GM12878 (cell line): ENCODE data around the gene COL4A5. TPM values are rescaled to one million over a fixed set of nuclear protein-coding genes. Genes with fewer than 3 reads are reported as not detected.
"Not testable (repeated sequence)": the region's sequence is repeated elsewhere in the genome, so short reads cannot be mapped to it uniquely, and the experiment has no call there.

ENCODE experiments used
- ATAC-seq: fragments of 200-7000 bp; cut with Tn5 transposase; 3 replicates; pipeline ENCODE4 v1.9.1; 2020; ENCODE audit warnings: mild to moderate bottlenecking, moderate library complexity
- BruUV-seq: library from RNA; stranded (reverse); fragments of 400-500 nt; replicated peaks from 2 replicates; lab custom pipeline; 2021; lab: Mats Ljungman, UMichigan
- CTCF ChIA-PET: fragments of 300-600 bp; sonication (Branson Sonifier 250); formaldehyde crosslinking; extraction: SDS; loops from one replicate; lab custom pipeline; 2021; ENCODE audit warnings: inconsistent platforms; lab: Yijun Ruan, JAX
- POLR2A ChIA-PET: fragments of 350-600 bp; formaldehyde crosslinking; extraction: SDS; loops from one replicate; lab custom pipeline; 2021; ENCODE audit warnings: inconsistent platforms; lab: Charles Lee
- RAD21 ChIA-PET: fragments of 300-600 bp; sonication (Branson Sonifier 250); formaldehyde crosslinking; loops from one replicate; lab custom pipeline; 2023; ENCODE audit warnings: antibody characterized with exemption; ENCODE audit not compliant: unreplicated experiment; lab: Charles Lee
- SMC1A ChIA-PET: fragments of 300-600 bp; sonication (Branson Sonifier 250); formaldehyde crosslinking; loops from one replicate; lab custom pipeline; 2023; ENCODE audit not compliant: unreplicated experiment, uncharacterized antibody; lab: Charles Lee
- DNase-seq: peaks from one replicate; pipeline ENCODE4 v3.0.0-alpha.2; 2011; ENCODE audit warnings: low read depth, low spot score
- FAIRE-seq: peaks from 3 replicates; lab custom pipeline; 2011; peaks lifted over from hg19 to GRCh38; lab: Jason Lieb, UNC
- H2AFZ ChIP-seq: 2 replicates; pipeline ENCODE4 v1.6.0; 2011; ENCODE audit warnings: low read depth, low read length, control low read depth; ENCODE audit not compliant: control insufficient read depth
- H3K27ac ChIP-seq: 2 replicates; pipeline ENCODE4 v1.5.1; 2011; ENCODE audit warnings: control low read depth; ENCODE audit not compliant: control insufficient read depth, insufficient read depth
- H3K27me3 ChIP-seq, 2 experiments: replicated peaks in 1 of 2; 2 replicates each; pipeline versions ENCODE4 v1.6.0 to v1.6.1; 2011; ENCODE audit warnings: low read length in 1 of 2; ENCODE audit not compliant: control insufficient read depth in 2 of 2, insufficient read depth in 2 of 2
- H3K36me3 ChIP-seq, 2 experiments: 2 replicates each; pipeline ENCODE4 v1.5.1; 2011; ENCODE audit warnings: low read length in 1 of 2; ENCODE audit not compliant: control insufficient read depth in 2 of 2, insufficient read depth in 2 of 2
- H3K4me1 ChIP-seq: 2 replicates; pipeline ENCODE4 v1.6.1; 2011; ENCODE audit warnings: mild to moderate bottlenecking, low read length, moderate library complexity, mixed read lengths; ENCODE audit not compliant: control insufficient read depth, insufficient read depth
- H3K4me2 ChIP-seq: 2 replicates; pipeline ENCODE4 v1.6.0; 2011; ENCODE audit warnings: control low read depth; ENCODE audit not compliant: control insufficient read depth, insufficient read depth
- H3K4me3 ChIP-seq: fragments of 200-600 bp; sonication (generic); 2 replicates; pipeline ENCODE4 v1.5.1; 2016
- H3K79me2 ChIP-seq: 2 replicates; pipeline ENCODE4 v1.6.0; 2011; ENCODE audit warnings: low read length; ENCODE audit not compliant: control insufficient read depth, insufficient read depth
- H3K9ac ChIP-seq: 2 replicates; pipeline ENCODE4 v1.8.0; 2011; ENCODE audit warnings: low read length, control low read depth, mixed read lengths; ENCODE audit not compliant: control insufficient read depth, insufficient read depth
- H3K9me3 ChIP-seq: replicated peaks from 3 replicates; pipeline ENCODE4 v1.5.1; 2011; ENCODE audit warnings: mild to moderate bottlenecking, low read length; ENCODE audit not compliant: control insufficient read depth, insufficient read depth
- H4K20me1 ChIP-seq: 2 replicates; pipeline ENCODE4 v1.6.0; 2011; ENCODE audit not compliant: control insufficient read depth, insufficient read depth
- ELK1 ChIP-seq: IDR thresholded peaks from 2 replicates; pipeline ENCODE4 v1.6.1; 2012; ENCODE audit warnings: low read depth, low read length, improper control_type of control experiment
- IRF5 ChIP-seq: fragments of 450-650 bp; IDR thresholded peaks from 2 replicates; pipeline ENCODE4 v1.6.1; 2017; ENCODE audit warnings: borderline replicate concordance
- MTA2 ChIP-seq: fragments of 450-650 bp; IDR thresholded peaks from 2 replicates; pipeline ENCODE4 v1.6.1; 2016; ENCODE audit warnings: low read depth, mild to moderate bottlenecking, moderate library complexity
- WGBS: methylation state at CpG from one replicate; pipeline ENCODE4 v1.1.6; 2016; ENCODE audit warnings: low lambda C conversion rate; ENCODE audit not compliant: insufficient replicate concordance, insufficient coverage; ENCODE audit errors: missing lambda C conversion rate; 5-methylcytosine and 5-hydroxymethylcytosine counted together
- in situ Hi-C: fragments of 300-500 bp; cut with MboI; formaldehyde crosslinking; loops from 9 replicates; pipeline ENCODE4 v1.14.3; 2018; ENCODE audit warnings: mixed read lengths
- intact Hi-C: fragments of 100-400 bp; cut with micrococcal nuclease; formaldehyde crosslinking; loops from one replicate; pipeline ENCODE4 v1.14.2; 2022; ENCODE audit not compliant: unreplicated experiment
- polyA plus RNA-seq, 11 experiments: library from polyadenylated mRNA; depleted of rRNA in 4 of 11; unstranded in 6 of 11; stranded (reverse) in 5 of 11; fragments of >200 nt; fragmentation: Nextera tagmentation in 4 of 11; fragmentation: Illumina TruSeq in 1 of 11; extraction: Ambion mirVana in 4 of 11; extraction: Trizol in 1 of 11; gene quantifications; 1 replicate in 1 of 11; 2 replicates in 10 of 11; pipeline versions ENCODE4 v1.2.1 to v1.2.3, GENCODE V29; 2011 to 2016; ENCODE audit warnings: inconsistent platforms in 2 of 11, missing spikeins in 2 of 11, low read depth in 1 of 11
- total RNA-seq, 4 experiments: library from RNA; depleted of rRNA in 3 of 4; stranded (reverse); fragments of >200 nt in 3 of 4; fragmentation: Illumina TruSeq in 1 of 4; extraction: Trizol in 1 of 4; gene quantifications; 2 replicates each; pipeline versions ENCODE4 v1.2.1 to v1.2.3, GENCODE V29; 2013 to 2021

COL4A5 gene
- total and polyA plus RNA-seq, 10 of the 15 experiments (the other 5 are each of a cell fraction or from before 2014, with no cell fraction given): 0.13 to 2.8 (median 0.38) TPM; not detected in 1

GRCh38 chrX:108439426-108439942, at the start of gene COL4A5 (continued):
- no peak for TF ChIP-seq IRF5
- no peak for TF ChIP-seq MTA2
- TF ChIP-seq ELK1: no peak

- H3K9me3 ChIP-seq, RAD21 ChIA-PET, H3K79me2 ChIP-seq, H4K20me1 ChIP-seq, H3K36me3 ChIP-seq, ATAC-seq, in situ Hi-C loops, H3K4me2 ChIP-seq, H3K9ac ChIP-seq, H3K27ac ChIP-seq, H2AFZ ChIP-seq, CTCF ChIA-PET, DNase-seq, H3K4me1 ChIP-seq, H3K4me3 ChIP-seq, FAIRE-seq, intact Hi-C loops, POLR2A ChIA-PET, BruUV-seq, H3K27me3 ChIP-seq, SMC1A ChIA-PET: not testable (repeated sequence)
- 33% methylated on average over 9 of the region's 9 CpGs for WGBS
These were observed 48.5 kb upstream of the COL4A5 start for GRCh38 chrX:108390976-108391717.
